HCT116 (cell line): ENCODE measurements around the gene GLRX. TPM values are rescaled to one million over a fixed set of nuclear protein-coding genes. Genes with fewer than 3 reads are reported as not detected.

ENCODE experiments used
- ATAC-seq: fragments of 200-7000 bp; cut with Tn5 transposase; 2 replicates; pipeline ENCODE4 v1.9.1; 2020; ENCODE audit warnings: mild to moderate bottlenecking, moderate library complexity
- BruUV-seq: library from RNA; stranded (reverse); fragments of 400-500 nt; replicated peaks from 2 replicates; lab custom pipeline; 2021; lab: Mats Ljungman, UMichigan
- CTCF ChIA-PET: fragments of 300-600 bp; sonication (Branson Sonifier 250); formaldehyde crosslinking; loops from one replicate; lab custom pipeline; 2021; ENCODE audit warnings: antibody characterized with exemption; lab: Charles Lee
- POLR2A ChIA-PET: fragments of 300-600, 350-600 bp; sonication (Branson Sonifier 250); formaldehyde crosslinking; loops from one replicate; lab custom pipeline; 2021; ENCODE audit warnings: antibody characterized with exemption; lab: Charles Lee
- RAD21 ChIA-PET, 2 experiments: fragments of 300-600 bp; sonication (Branson Sonifier 250); formaldehyde crosslinking; loops; one replicate each; lab custom pipeline; 2023; ENCODE audit warnings: low total read pairs in 2 of 2; ENCODE audit not compliant: uncharacterized antibody in 2 of 2, unreplicated experiment in 2 of 2, low non-redundant PET in 1 of 2; lab: Charles Lee
- DNase-seq: peaks from one replicate; pipeline ENCODE4 v3.0.0-alpha.2; 2010; ENCODE audit warnings: low read depth, low spot score
- H2AFZ ChIP-seq: fragments of 200-600 bp; shearing (Covaris generic), sonication (generic); 2 replicates; pipeline ENCODE4 v1.6.1; 2017; ENCODE audit warnings: low read depth, mixed run types, mixed read lengths, antibody characterized with exemption, low read length; ENCODE audit not compliant: poor library complexity, severe bottlenecking
- H3K27ac ChIP-seq: 2 replicates; pipeline ENCODE4 v1.5.1; 2012; ENCODE audit warnings: low read depth, low read length
- H3K27me3 ChIP-seq: fragments of 200-600 bp; sonication (generic); 2 replicates; pipeline ENCODE4 v1.6.1; 2016; ENCODE audit warnings: mixed run types, low read length, mixed read lengths; ENCODE audit not compliant: insufficient read depth
- H3K36me3 ChIP-seq, 2 experiments: fragments of 200-500 bp in 1 of 2; fragments of 200-600 bp in 1 of 2; sonication (Bioruptor generic) in 1 of 2; sonication (generic) in 1 of 2; 2 replicates each; pipeline versions ENCODE4 v1.5.1 to v1.6.1; 2014 to 2016; ENCODE audit warnings: low read length in 2 of 2, inconsistent platforms in 1 of 2, mixed read lengths in 1 of 2, mixed run types in 1 of 2; ENCODE audit not compliant: insufficient read depth in 2 of 2, control insufficient read depth in 1 of 2
- H3K4me1 ChIP-seq, 2 experiments: fragments of 200-600 bp in 1 of 2; sonication (generic) in 1 of 2; 2 replicates each; pipeline versions ENCODE4 v1.5.1 to v1.6.1; 2012 to 2017; ENCODE audit warnings: low read length in 2 of 2, inconsistent platforms in 1 of 2, mild to moderate bottlenecking in 1 of 2, mixed read lengths in 1 of 2, mixed run types in 1 of 2, moderate library complexity in 1 of 2; ENCODE audit not compliant: insufficient read depth in 2 of 2, control insufficient read depth in 1 of 2
- H3K4me2 ChIP-seq: fragments of 200-600 bp; sonication (generic); 2 replicates; pipeline ENCODE4 v1.6.1; 2017; ENCODE audit warnings: mixed run types, low read length, mixed read lengths
- H3K4me3 ChIP-seq, 2 experiments: fragments of 200-600 bp in 1 of 2; sonication (generic) in 1 of 2; replicated peaks in 1 of 2; 2 replicates each; pipeline ENCODE4 v1.5.1; 2011 to 2016; ENCODE audit warnings: low read length in 2 of 2, control low read depth in 1 of 2, low read depth in 1 of 2, mild to moderate bottlenecking in 1 of 2, mixed read lengths in 1 of 2, mixed run types in 1 of 2
- H3K79me2 ChIP-seq: fragments of 200-600 bp; sonication (generic); 2 replicates; pipeline ENCODE4 v1.6.1; 2017; ENCODE audit warnings: mild to moderate bottlenecking, mixed run types, low read length, moderate library complexity, mixed read lengths; ENCODE audit not compliant: insufficient read depth
- H3K9ac ChIP-seq: fragments of 200-600 bp; sonication (generic); 2 replicates; pipeline ENCODE4 v1.6.1; 2016; ENCODE audit warnings: low read length, mixed read lengths
- H3K9me2 ChIP-seq: fragments of 200-600 bp; sonication (generic), shearing (Covaris generic); 2 replicates; pipeline ENCODE4 v1.6.1; 2017; ENCODE audit warnings: mixed run types, mild to moderate bottlenecking, moderate library complexity; ENCODE audit not compliant: insufficient read depth
- H3K9me3 ChIP-seq, 2 experiments: fragments of 200-500 bp in 1 of 2; fragments of 200-600 bp in 1 of 2; sonication (Bioruptor generic) in 1 of 2; sonication (generic) in 1 of 2; 2 replicates each; pipeline ENCODE4 v1.6.1; 2014 to 2017; ENCODE audit warnings: low read length in 2 of 2, mixed read lengths in 2 of 2, inconsistent platforms in 1 of 2, low read depth in 1 of 2, mild to moderate bottlenecking in 1 of 2, mixed run types in 1 of 2, moderate library complexity in 1 of 2; ENCODE audit not compliant: control insufficient read depth in 1 of 2, insufficient read depth in 1 of 2
- H4K20me1 ChIP-seq: fragments of 200-600 bp; sonication (generic), shearing (Covaris generic); 2 replicates; pipeline ENCODE4 v1.6.1; 2017; ENCODE audit warnings: mixed run types, mild to moderate bottlenecking, moderate library complexity; ENCODE audit not compliant: insufficient read depth
- CBX3 ChIP-seq: IDR thresholded peaks from 2 replicates; pipeline ENCODE4 v1.6.1; 2012; ENCODE audit warnings: low read depth
- EGR1 ChIP-seq: IDR thresholded peaks from 2 replicates; pipeline ENCODE4 v1.6.1; 2012; ENCODE audit warnings: low read depth
- ELF1 ChIP-seq: IDR thresholded peaks from 2 replicates; pipeline ENCODE4 v1.6.1; 2012; ENCODE audit warnings: low read depth, borderline replicate concordance
- EZH2 ChIP-seq: fragments of 200-600 bp; sonication (generic); IDR thresholded peaks from 2 replicates; pipeline ENCODE4 v1.6.1; 2017; ENCODE audit warnings: antibody characterized with exemption, mixed run types
- EZH2phosphoT487 ChIP-seq: fragments of 200-600 bp; IDR thresholded peaks from 2 replicates; pipeline ENCODE4 v1.6.1; 2018; ENCODE audit warnings: antibody characterized with exemption, borderline replicate concordance
- FOSL1 ChIP-seq: IDR thresholded peaks from 2 replicates; pipeline ENCODE4 v1.6.1; 2012; ENCODE audit warnings: low read depth
- JUND ChIP-seq: IDR thresholded peaks from 2 replicates; pipeline ENCODE4 v1.6.1; 2012
- POLR2A ChIP-seq: IDR thresholded peaks from 2 replicates; pipeline ENCODE4 v1.7.0; 2011; ENCODE audit warnings: borderline replicate concordance; ENCODE audit not compliant: insufficient read depth, insufficient read length; ENCODE audit errors: extremely low read depth
- RAD21 ChIP-seq: IDR thresholded peaks from 2 replicates; pipeline ENCODE4 v1.6.1; 2012; ENCODE audit warnings: low read depth, mild to moderate bottlenecking
- SIN3A ChIP-seq: IDR thresholded peaks from 2 replicates; pipeline ENCODE4 v1.6.1; 2012; ENCODE audit warnings: low read depth
- SP1 ChIP-seq: IDR thresholded peaks from 2 replicates; pipeline ENCODE4 v1.6.1; 2012; ENCODE audit warnings: low read depth
- SRF ChIP-seq: IDR thresholded peaks from 2 replicates; pipeline ENCODE4 v1.6.1; 2012; ENCODE audit warnings: low read depth
- TCF7L2 ChIP-seq: IDR thresholded peaks from 2 replicates; pipeline ENCODE4 v1.7.0; 2011; ENCODE audit warnings: borderline replicate concordance, inconsistent platforms; ENCODE audit not compliant: insufficient read depth, insufficient read length; ENCODE audit errors: extremely low read depth
- YY1 ChIP-seq: IDR thresholded peaks from 2 replicates; pipeline ENCODE4 v1.6.1; 2011; ENCODE audit warnings: low read length, low read depth, moderate library complexity, mild to moderate bottlenecking; ENCODE audit not compliant: insufficient replicate concordance; ENCODE audit errors: extremely low read depth
- ZNF274 ChIP-seq: fragments of 200-500 bp; sonication (Bioruptor generic); IDR thresholded peaks from 2 replicates; pipeline ENCODE4 v1.6.1; 2014; ENCODE audit warnings: mild to moderate bottlenecking, low read depth, low read length, inconsistent platforms
- intact Hi-C: fragments of 100-400 bp; cut with micrococcal nuclease; formaldehyde crosslinking; loops from 2 replicates; pipeline ENCODE4 v1.10.0; 2022
- total RNA-seq: library from RNA; stranded (reverse); gene quantifications from one replicate; pipeline ENCODE4 v1.2.1, GENCODE V29; 2021; ENCODE audit not compliant: unreplicated experiment
- TF ChIP-seq, protein P1 (sequence below): IDR thresholded peaks from 2 replicates; pipeline ENCODE4 v1.6.1; 2012; ENCODE audit warnings: low read depth
- TF ChIP-seq, protein P2 (sequence below): IDR thresholded peaks from 2 replicates; pipeline ENCODE4 v1.6.1; 2012
- TF ChIP-seq, protein P3 (sequence below): IDR thresholded peaks from 2 replicates; pipeline ENCODE4 v1.6.1; 2011; ENCODE audit warnings: mild to moderate bottlenecking, low read length, moderate library complexity; ENCODE audit not compliant: insufficient replicate concordance; ENCODE audit errors: extremely low read depth
- TF ChIP-seq, protein P4 (sequence below), 3 experiments: fragments of 200-600 bp in 1 of 3; sonication (generic) in 1 of 3; IDR thresholded peaks in 2 of 3; conservative IDR thresholded peaks in 1 of 3; 2 replicates each; pipeline ENCODE4 v1.5.1; 2012 to 2017; ENCODE audit warnings: low read depth in 2 of 3, low read length in 2 of 3, antibody characterized with exemption in 1 of 3, borderline replicate concordance in 1 of 3, control low read depth in 1 of 3, mild to moderate bottlenecking in 1 of 3, mixed read lengths in 1 of 3, mixed run types in 1 of 3, moderate library complexity in 1 of 3; ENCODE audit not compliant: insufficient read depth in 1 of 3

The GLRX gene
- total RNA-seq, 1 experiment from 2014 or later: 29.3 TPM

DNA sequence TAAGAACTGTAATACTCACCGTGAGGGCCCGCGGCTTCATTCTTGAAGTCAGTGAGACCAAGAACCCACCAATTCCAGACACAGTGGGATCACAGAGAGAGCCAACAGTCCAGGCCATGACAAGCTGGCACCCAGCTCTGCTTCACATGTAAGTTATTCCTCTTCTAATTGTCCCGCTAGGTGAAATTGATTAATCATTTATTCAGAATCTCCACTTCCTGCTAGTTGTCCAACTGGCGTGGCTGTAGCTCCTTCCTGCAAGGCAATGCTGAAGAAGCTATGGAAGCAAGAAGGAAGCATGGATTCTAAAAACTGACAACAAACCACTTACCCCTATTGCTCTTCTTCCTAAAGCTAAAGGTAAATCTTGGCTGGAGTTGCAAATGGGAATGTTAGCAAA, 30.0 kb upstream of the GLRX start:
- H3K27ac ChIP-seq: no peak overlapping the region
- H3K4me3 ChIP-seq: no peak overlapping the region
- no peaks in the 10 kb centered on the region for H3K36me3 ChIP-seq
- no peaks in the 10 kb centered on the region for H3K9me2 ChIP-seq
- no peaks in the 10 kb centered on the region for H3K79me2 ChIP-seq
- CTCF ChIA-PET: interaction anchor here (1.1 kb wide), 1 partner anchor 72 kb away, joined by 3 read pairs; no protein-coding TSS in a partner anchor
- H3K27me3 ChIP-seq: no peaks in the 10 kb centered on the region
- TF ChIP-seq EGR1: no peak
- TF ChIP-seq TCF7L2: no peak
- TF ChIP-seq RAD21: no peak
- no peak for TF ChIP-seq EZH2
- no peak for TF ChIP-seq SP1
- TF ChIP-seq, protein P1, sequence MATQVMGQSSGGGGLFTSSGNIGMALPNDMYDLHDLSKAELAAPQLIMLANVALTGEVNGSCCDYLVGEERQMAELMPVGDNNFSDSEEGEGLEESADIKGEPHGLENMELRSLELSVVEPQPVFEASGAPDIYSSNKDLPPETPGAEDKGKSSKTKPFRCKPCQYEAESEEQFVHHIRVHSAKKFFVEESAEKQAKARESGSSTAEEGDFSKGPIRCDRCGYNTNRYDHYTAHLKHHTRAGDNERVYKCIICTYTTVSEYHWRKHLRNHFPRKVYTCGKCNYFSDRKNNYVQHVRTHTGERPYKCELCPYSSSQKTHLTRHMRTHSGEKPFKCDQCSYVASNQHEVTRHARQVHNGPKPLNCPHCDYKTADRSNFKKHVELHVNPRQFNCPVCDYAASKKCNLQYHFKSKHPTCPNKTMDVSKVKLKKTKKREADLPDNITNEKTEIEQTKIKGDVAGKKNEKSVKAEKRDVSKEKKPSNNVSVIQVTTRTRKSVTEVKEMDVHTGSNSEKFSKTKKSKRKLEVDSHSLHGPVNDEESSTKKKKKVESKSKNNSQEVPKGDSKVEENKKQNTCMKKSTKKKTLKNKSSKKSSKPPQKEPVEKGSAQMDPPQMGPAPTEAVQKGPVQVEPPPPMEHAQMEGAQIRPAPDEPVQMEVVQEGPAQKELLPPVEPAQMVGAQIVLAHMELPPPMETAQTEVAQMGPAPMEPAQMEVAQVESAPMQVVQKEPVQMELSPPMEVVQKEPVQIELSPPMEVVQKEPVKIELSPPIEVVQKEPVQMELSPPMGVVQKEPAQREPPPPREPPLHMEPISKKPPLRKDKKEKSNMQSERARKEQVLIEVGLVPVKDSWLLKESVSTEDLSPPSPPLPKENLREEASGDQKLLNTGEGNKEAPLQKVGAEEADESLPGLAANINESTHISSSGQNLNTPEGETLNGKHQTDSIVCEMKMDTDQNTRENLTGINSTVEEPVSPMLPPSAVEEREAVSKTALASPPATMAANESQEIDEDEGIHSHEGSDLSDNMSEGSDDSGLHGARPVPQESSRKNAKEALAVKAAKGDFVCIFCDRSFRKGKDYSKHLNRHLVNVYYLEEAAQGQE: no peak
- TF ChIP-seq SRF: no peak
- TF ChIP-seq EZH2phosphoT487: no peak
- no peak for TF ChIP-seq CBX3
- TF ChIP-seq FOSL1: no peak
- no peak for TF ChIP-seq POLR2A
- TF ChIP-seq, protein P2, sequence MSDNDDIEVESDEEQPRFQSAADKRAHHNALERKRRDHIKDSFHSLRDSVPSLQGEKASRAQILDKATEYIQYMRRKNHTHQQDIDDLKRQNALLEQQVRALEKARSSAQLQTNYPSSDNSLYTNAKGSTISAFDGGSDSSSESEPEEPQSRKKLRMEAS: no peak
- no peak for TF ChIP-seq SIN3A
- no peak for TF ChIP-seq JUND
- TF ChIP-seq, protein P3, sequence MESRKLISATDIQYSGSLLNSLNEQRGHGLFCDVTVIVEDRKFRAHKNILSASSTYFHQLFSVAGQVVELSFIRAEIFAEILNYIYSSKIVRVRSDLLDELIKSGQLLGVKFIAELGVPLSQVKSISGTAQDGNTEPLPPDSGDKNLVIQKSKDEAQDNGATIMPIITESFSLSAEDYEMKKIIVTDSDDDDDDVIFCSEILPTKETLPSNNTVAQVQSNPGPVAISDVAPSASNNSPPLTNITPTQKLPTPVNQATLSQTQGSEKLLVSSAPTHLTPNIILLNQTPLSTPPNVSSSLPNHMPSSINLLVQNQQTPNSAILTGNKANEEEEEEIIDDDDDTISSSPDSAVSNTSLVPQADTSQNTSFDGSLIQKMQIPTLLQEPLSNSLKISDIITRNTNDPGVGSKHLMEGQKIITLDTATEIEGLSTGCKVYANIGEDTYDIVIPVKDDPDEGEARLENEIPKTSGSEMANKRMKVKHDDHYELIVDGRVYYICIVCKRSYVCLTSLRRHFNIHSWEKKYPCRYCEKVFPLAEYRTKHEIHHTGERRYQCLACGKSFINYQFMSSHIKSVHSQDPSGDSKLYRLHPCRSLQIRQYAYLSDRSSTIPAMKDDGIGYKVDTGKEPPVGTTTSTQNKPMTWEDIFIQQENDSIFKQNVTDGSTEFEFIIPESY: no peak
- no peak for TF ChIP-seq YY1
- no peak for TF ChIP-seq ZNF274
- TF ChIP-seq, protein P4, sequence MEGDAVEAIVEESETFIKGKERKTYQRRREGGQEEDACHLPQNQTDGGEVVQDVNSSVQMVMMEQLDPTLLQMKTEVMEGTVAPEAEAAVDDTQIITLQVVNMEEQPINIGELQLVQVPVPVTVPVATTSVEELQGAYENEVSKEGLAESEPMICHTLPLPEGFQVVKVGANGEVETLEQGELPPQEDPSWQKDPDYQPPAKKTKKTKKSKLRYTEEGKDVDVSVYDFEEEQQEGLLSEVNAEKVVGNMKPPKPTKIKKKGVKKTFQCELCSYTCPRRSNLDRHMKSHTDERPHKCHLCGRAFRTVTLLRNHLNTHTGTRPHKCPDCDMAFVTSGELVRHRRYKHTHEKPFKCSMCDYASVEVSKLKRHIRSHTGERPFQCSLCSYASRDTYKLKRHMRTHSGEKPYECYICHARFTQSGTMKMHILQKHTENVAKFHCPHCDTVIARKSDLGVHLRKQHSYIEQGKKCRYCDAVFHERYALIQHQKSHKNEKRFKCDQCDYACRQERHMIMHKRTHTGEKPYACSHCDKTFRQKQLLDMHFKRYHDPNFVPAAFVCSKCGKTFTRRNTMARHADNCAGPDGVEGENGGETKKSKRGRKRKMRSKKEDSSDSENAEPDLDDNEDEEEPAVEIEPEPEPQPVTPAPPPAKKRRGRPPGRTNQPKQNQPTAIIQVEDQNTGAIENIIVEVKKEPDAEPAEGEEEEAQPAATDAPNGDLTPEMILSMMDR (IDR thresholded peaks at IDR 0.05 in 2 of 3, conservative IDR thresholded peaks at IDR 0.05 in 1 of 3; ENCODE audit: borderline replicate concordance in 1 of 3, insufficient read depth in 1 of 3, low read depth in 2 of 3, low read length in 2 of 3): no peak
- TF ChIP-seq ELF1: no peak
- no peaks in the 10 kb centered on the region for H3K4me1 ChIP-seq
- H3K9me3 ChIP-seq: no peaks in the 10 kb centered on the region
- H4K20me1 ChIP-seq: no peaks in the 10 kb centered on the region
- intact Hi-C loops: no loop called here
- H3K9ac ChIP-seq: no peak overlapping the region
- no peak for DNase-seq
- BruUV-seq: no TSS peak
- POLR2A ChIA-PET: no interaction called here
- H3K4me2 ChIP-seq: no peak overlapping the region
- H2AFZ ChIP-seq: no peak overlapping the region
- RAD21 ChIA-PET: no interaction called here
- no peak for ATAC-seq
